ENCODE data around the gene GPATCH2L. TPM values are rescaled to one million over a fixed set of nuclear protein-coding genes. Genes with fewer than 3 reads are reported as not detected.

The GPATCH2L gene
- total RNA-seq, 4 donors from 2014 or later = 27.6 to 69.9 (median 43.0) TPM

DNA sequence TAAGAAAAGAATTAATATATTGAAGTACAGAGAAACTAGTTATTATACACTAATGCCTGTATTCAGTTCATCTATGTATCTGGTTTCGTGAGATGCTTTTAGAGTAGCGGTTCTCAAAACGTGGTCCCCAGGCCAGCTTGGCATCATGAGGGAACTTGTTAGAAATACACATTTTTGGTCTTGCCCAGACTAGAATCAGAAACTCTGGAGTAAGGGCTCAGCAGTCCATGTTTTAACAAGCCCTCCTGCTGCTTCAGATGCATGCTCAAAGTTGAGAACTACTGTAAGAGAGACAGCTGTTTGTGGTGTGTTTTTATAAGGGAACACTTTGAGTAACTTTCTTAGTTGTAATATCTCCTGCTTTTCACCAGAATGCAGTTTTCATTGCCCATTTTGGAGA, 18.1 kb downstream of the GPATCH2L start:
- H3K9me3 ChIP-seq = no peaks in the 10 kb centered on the region
- H3K4me1 ChIP-seq = no peaks in the 10 kb centered on the region
- no peaks in the 10 kb centered on the region for H3K27me3 ChIP-seq
- no peak for DNase-seq (ENCODE audit: low spot score in 2 of 2)
- H3K36me3 ChIP-seq = peaks cover 48% of the 10 kb centered on the region
- H3K4me3 ChIP-seq = no peak overlapping the region
- TF ChIP-seq POLR2AphosphoS5 (IDR thresholded peaks at IDR 0.05) = no peak
- WGBS = 72% methylated on average over 3 of the region's 3 CpGs
- H3K27ac ChIP-seq = no peak overlapping the region

- Histone ChIP-seq H3K27me3 (no peaks in the 10 kb centered on the region), H3K4me3 (no peak overlapping the region), H3K36me3 (peaks cover 69% of the 10 kb centered on the region), H3K9me3 (no peaks in the 10 kb centered on the region), H3K4me1 (no peaks in the 10 kb centered on the region), H3K27ac (no peak overlapping the region)
- no peak for TF ChIP-seq EP300 (IDR thresholded peaks at IDR 0.05)
- no peak for TF ChIP-seq POLR2A (IDR thresholded peaks at IDR 0.05)
- TF ChIP-seq, protein P1, sequence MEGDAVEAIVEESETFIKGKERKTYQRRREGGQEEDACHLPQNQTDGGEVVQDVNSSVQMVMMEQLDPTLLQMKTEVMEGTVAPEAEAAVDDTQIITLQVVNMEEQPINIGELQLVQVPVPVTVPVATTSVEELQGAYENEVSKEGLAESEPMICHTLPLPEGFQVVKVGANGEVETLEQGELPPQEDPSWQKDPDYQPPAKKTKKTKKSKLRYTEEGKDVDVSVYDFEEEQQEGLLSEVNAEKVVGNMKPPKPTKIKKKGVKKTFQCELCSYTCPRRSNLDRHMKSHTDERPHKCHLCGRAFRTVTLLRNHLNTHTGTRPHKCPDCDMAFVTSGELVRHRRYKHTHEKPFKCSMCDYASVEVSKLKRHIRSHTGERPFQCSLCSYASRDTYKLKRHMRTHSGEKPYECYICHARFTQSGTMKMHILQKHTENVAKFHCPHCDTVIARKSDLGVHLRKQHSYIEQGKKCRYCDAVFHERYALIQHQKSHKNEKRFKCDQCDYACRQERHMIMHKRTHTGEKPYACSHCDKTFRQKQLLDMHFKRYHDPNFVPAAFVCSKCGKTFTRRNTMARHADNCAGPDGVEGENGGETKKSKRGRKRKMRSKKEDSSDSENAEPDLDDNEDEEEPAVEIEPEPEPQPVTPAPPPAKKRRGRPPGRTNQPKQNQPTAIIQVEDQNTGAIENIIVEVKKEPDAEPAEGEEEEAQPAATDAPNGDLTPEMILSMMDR (IDR thresholded peaks at IDR 0.05) = no peak
- no peak for TF ChIP-seq POLR2AphosphoS5 (IDR thresholded peaks at IDR 0.05)
- DNase-seq (ENCODE audit: low spot score in 2 of 2) = no peak
- 94% methylated on average over 2 of the region's 2 CpGs for WGBS
These were observed 23.3 kb downstream of the GPATCH2L start for GRCh38 chr14:76174982-76175381.

- no peak overlapping the region for H3K27ac ChIP-seq
- no peaks in the 10 kb centered on the region for H3K27me3 ChIP-seq
- no peaks in the 10 kb centered on the region for H3K9me3 ChIP-seq
- H3K4me3 ChIP-seq = no peak overlapping the region
- DNase-seq (ENCODE audit: low spot score in 2 of 2) = no peak
- 96% methylated on average over 3 of the region's 3 CpGs for WGBS
- no peaks in the 10 kb centered on the region for H3K4me1 ChIP-seq
- H3K36me3 ChIP-seq = peaks cover 76% of the 10 kb centered on the region
- TF ChIP-seq POLR2A (IDR thresholded peaks at IDR 0.05) (no peak), POLR2AphosphoS5 (IDR thresholded peaks at IDR 0.05) (no peak), EP300 (IDR thresholded peaks at IDR 0.05) (no peak)
- TF ChIP-seq, protein P1 (IDR thresholded peaks at IDR 0.05) = no peak
These were observed 24.2 kb downstream of the GPATCH2L start for GRCh38 chr14:76175942-76176341.

DNA sequence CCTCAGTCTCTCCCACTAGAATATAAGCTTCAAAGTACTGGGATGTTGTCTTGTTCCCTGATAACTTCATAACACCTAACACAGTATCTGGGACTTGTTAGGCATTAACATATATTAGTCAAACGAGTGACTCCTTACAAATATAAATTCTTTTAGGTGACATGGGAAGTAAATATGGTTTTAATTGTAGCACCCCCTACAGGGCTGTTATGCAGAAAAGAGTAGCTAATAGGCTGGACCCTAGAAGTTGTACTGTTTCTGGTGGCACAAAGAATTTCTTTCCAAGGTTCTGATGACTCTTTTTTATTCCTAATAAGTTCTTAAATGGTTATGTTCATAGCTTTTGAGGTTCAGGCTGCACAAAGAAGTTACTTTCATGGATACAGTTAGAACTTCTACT, 29.8 kb downstream of the GPATCH2L start:
- Histone ChIP-seq H3K4me3 (no peak overlapping the region), H3K36me3 (peaks cover 78% of the 10 kb centered on the region), H3K4me1 (no peaks in the 10 kb centered on the region), H3K9me3 (no peaks in the 10 kb centered on the region), H3K27me3 (no peaks in the 10 kb centered on the region), H3K27ac (no peak overlapping the region)
- no peak for DNase-seq (ENCODE audit: low spot score in 2 of 2)
- WGBS = 80% methylated on average over 1 of the region's 1 CpG
- TF ChIP-seq POLR2AphosphoS5 (IDR thresholded peaks at IDR 0.05) = no peak
- TF ChIP-seq EP300 (IDR thresholded peaks at IDR 0.05) = no peak
- TF ChIP-seq, protein P1 (IDR thresholded peaks at IDR 0.05) = no peak
- TF ChIP-seq POLR2A (IDR thresholded peaks at IDR 0.05) = no peak

GRCh38 chr14:76186308-76187027, 34.7 kb downstream of the GPATCH2L start:
- no peak for DNase-seq (ENCODE audit: low spot score in 2 of 2)
- Histone ChIP-seq H3K27ac (no peak overlapping the region), H3K36me3 (peaks cover 61% of the 10 kb centered on the region), H3K4me1 (peaks cover 3% of the 10 kb centered on the region), H3K27me3 (no peaks in the 10 kb centered on the region), H3K9me3 (no peaks in the 10 kb centered on the region), H3K4me3 (no peak overlapping the region)
- 69% methylated on average over 4 of the region's 4 CpGs for WGBS
- TF ChIP-seq POLR2AphosphoS5 (IDR thresholded peaks at IDR 0.05) = no peak
- TF ChIP-seq, protein P1 (IDR thresholded peaks at IDR 0.05) = no peak
- TF ChIP-seq POLR2A (IDR thresholded peaks at IDR 0.05) = no peak
- TF ChIP-seq EP300 (IDR thresholded peaks at IDR 0.05) = no peak

Measured in suprapubic skin (tissue), 4 donors.